Anterior cingulate cortex (tissue), 58 donors: ENCODE measurements around the gene ANKRD23.
A peak's percentile ranks its signal among the peaks of the same experiment; 100 is the strongest.
"Not testable (repeated sequence)": the region's sequence is repeated elsewhere in the genome, so short reads cannot be mapped to it uniquely, and the experiment has no call there.

ENCODE experiments used
- DNase-seq, 58 donors: peaks; one replicate each; lab custom pipeline; 2025; lab: John Stamatoyannopoulos, UW

ANKRD23 gene

GRCh38 chr2:96801786-96802595 lies 41.8 kb downstream of the ANKRD23 start:
- no peak for DNase-seq

GRCh38 chr2:96801005-96801785 lies 42.6 kb downstream of the ANKRD23 start:
- peak in 44 of 58 donors; percentile 16 to 74 (median 40) for DNase-seq

- no peak for DNase-seq
Measured at GRCh38 chr2:96800061-96801004, 43.5 kb downstream of the ANKRD23 start.

GRCh38 chr2:96799623-96799935 lies 44.2 kb downstream of the ANKRD23 start:
- DNase-seq, result no peak

- no peak for DNase-seq
Measured at GRCh38 chr2:96798733-96799622, 44.8 kb downstream of the ANKRD23 start.

- DNase-seq, result no peak
Measured at GRCh38 chr2:96797066-96797625, 46.7 kb downstream of the ANKRD23 start.

- DNase-seq, result not testable (repeated sequence)
Measured at GRCh38 chr2:96796497-96796896, 47.3 kb downstream of the ANKRD23 start.

- DNase-seq, result no peak
Measured at GRCh38 chr2:96795076-96795475, 48.7 kb downstream of the ANKRD23 start.

- DNase-seq, result no peak
Measured at GRCh38 chr2:96792772-96793749, 50.8 kb downstream of the ANKRD23 start.

- no peak for DNase-seq
Measured at GRCh38 chr2:96789245-96789617, 54.6 kb downstream of the ANKRD23 start.

- DNase-seq, result peak in 20 of 58 donors; percentile 16 to 67 (median 40)
Measured at GRCh38 chr2:96788442-96789244, 55.2 kb downstream of the ANKRD23 start.
